Type B pancreatic cell (in vitro differentiated cells): ENCODE data around the gene EFNA4. TPM values are rescaled to one million over a fixed set of nuclear protein-coding genes. Genes with fewer than 3 reads are reported as not detected.

ENCODE experiments used
- DNase-seq: peaks from one replicate; pipeline ENCODE4 v3.0.0; 2021; ENCODE audit warnings: mixed read lengths; ENCODE audit not compliant: unreplicated experiment; ENCODE audit errors: extremely low spot score
- H3K27ac Mint-ChIP-seq: 2 replicates; pipeline ENCODE4 v1.8.0; 2021; ENCODE audit warnings: mild to moderate bottlenecking, mixed read lengths
- H3K27me3 Mint-ChIP-seq: 2 replicates; pipeline ENCODE4 v1.8.0; 2021; ENCODE audit warnings: mixed read lengths
- H3K36me3 Mint-ChIP-seq: 2 replicates; pipeline ENCODE4 v1.8.0; 2021; ENCODE audit warnings: mixed read lengths
- H3K4me1 Mint-ChIP-seq: one replicate; pipeline ENCODE4 v1.8.0; 2021; ENCODE audit warnings: mixed read lengths; ENCODE audit not compliant: unreplicated experiment
- H3K4me3 Mint-ChIP-seq: 2 replicates; pipeline ENCODE4 v1.8.0; 2021; ENCODE audit warnings: mild to moderate bottlenecking, mixed read lengths
- H3K9me3 Mint-ChIP-seq: 2 replicates; pipeline ENCODE4 v1.8.0; 2021; ENCODE audit warnings: mixed read lengths
- CTCF ChIP-seq: fragments of 200-600 bp; sonication (generic); conservative IDR thresholded peaks from 2 replicates; pipeline ENCODE4 v1.5.0; 2021; ENCODE audit warnings: antibody characterized with exemption, mild to moderate bottlenecking
- total RNA-seq: library from RNA; stranded (reverse); gene quantifications from 2 replicates; pipeline ENCODE4 v1.2.1, GENCODE V29; 2021; ENCODE audit warnings: low replicate concordance

EFNA4 gene
- total RNA-seq, 1 donor from 2014 or later, result 22.1 TPM

GRCh38 chr1:155107309-155108264 is 44.0 kb downstream of the EFNA4 start:
- H3K36me3 Mint-ChIP-seq, result no peaks in the 10 kb centered on the region
- no peak for DNase-seq
- H3K9me3 Mint-ChIP-seq, result no peaks in the 10 kb centered on the region
- no peak overlapping the region for H3K27ac Mint-ChIP-seq
- TF ChIP-seq CTCF, result no peak
- H3K4me3 Mint-ChIP-seq, result no peak overlapping the region
- H3K4me1 Mint-ChIP-seq, result peaks cover 4% of the 10 kb centered on the region
- peaks cover 18% of the 10 kb centered on the region for H3K27me3 Mint-ChIP-seq

GRCh38 chr1:155108296-155108695 is 44.8 kb downstream of the EFNA4 start:
- Mint-ChIP-seq H3K4me1 (peaks cover 4% of the 10 kb centered on the region), H3K9me3 (no peaks in the 10 kb centered on the region), H3K4me3 (no peak overlapping the region), H3K36me3 (no peaks in the 10 kb centered on the region), H3K27ac (no peak overlapping the region), H3K27me3 (peaks cover 18% of the 10 kb centered on the region)
- DNase-seq, result no peak
- TF ChIP-seq CTCF, result no peak

GRCh38 chr1:155110381-155110780 is 46.8 kb downstream of the EFNA4 start:
- H3K27ac Mint-ChIP-seq, result no peak overlapping the region
- peaks cover 10% of the 10 kb centered on the region for H3K27me3 Mint-ChIP-seq
- DNase-seq, result no peak

GRCh38 chr1:155110826-155111225 is 47.3 kb downstream of the EFNA4 start:
- Mint-ChIP-seq H3K4me1 (peaks cover 4% of the 10 kb centered on the region), H3K9me3 (no peaks in the 10 kb centered on the region), H3K36me3 (no peaks in the 10 kb centered on the region)

More at GRCh38 chr1:155110381-155110780, 46.8 kb downstream of the EFNA4 start:
- H3K4me1 Mint-ChIP-seq, result peaks cover 4% of the 10 kb centered on the region
- TF ChIP-seq CTCF, result no peak
- H3K9me3 Mint-ChIP-seq, result no peaks in the 10 kb centered on the region
- H3K36me3 Mint-ChIP-seq, result no peaks in the 10 kb centered on the region
- H3K4me3 Mint-ChIP-seq, result no peak overlapping the region

GRCh38 chr1:155113450-155113980 is 50.0 kb downstream of the EFNA4 start:
- Mint-ChIP-seq H3K27me3 (peaks cover 15% of the 10 kb centered on the region), H3K4me1 (peaks cover 4% of the 10 kb centered on the region), H3K9me3 (no peaks in the 10 kb centered on the region), H3K27ac (peak overlapping the region; percentile 39), H3K36me3 (no peaks in the 10 kb centered on the region), H3K4me3 (no peak overlapping the region)
- TF ChIP-seq CTCF, result no peak
- no peak for DNase-seq

More at GRCh38 chr1:155110826-155111225, 47.3 kb downstream of the EFNA4 start:
- no peak for TF ChIP-seq CTCF
- peaks cover 6% of the 10 kb centered on the region for H3K27me3 Mint-ChIP-seq
- no peak for DNase-seq
- H3K4me3 Mint-ChIP-seq, result no peak overlapping the region
- no peak overlapping the region for H3K27ac Mint-ChIP-seq
